NCI-H1930 (cell line): ENCODE measurements around the gene GNB2.
"Not testable (repeated sequence)": the region's sequence is repeated elsewhere in the genome, so short reads cannot be mapped to it uniquely, and the experiment has no call there.

Experiments
- DNase-seq, 2 experiments: peaks; one replicate each; lab custom pipeline; 2025; lab: John Stamatoyannopoulos, UW

GNB2 gene

DNA sequence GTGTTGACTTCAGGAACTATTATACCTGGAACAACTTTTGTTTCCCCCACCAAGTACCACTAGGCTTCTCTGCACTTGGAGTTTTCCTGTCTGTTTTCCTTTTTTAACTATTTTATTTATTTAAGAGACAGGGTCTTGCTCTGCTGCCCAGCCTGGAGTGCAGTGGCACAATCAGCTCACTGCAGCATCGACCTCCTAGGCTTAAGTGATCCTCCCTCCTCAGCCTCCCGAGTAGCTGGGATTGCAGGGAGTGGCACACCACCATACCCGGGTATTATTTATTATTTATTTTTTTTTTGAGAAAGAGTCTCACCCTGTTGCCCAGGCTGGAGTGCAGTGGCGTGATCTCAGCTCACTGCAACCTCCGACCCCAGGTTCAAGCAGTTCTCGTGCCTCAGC is 22.6 kb downstream of the GNB2 start:
- no peak for DNase-seq

DNA sequence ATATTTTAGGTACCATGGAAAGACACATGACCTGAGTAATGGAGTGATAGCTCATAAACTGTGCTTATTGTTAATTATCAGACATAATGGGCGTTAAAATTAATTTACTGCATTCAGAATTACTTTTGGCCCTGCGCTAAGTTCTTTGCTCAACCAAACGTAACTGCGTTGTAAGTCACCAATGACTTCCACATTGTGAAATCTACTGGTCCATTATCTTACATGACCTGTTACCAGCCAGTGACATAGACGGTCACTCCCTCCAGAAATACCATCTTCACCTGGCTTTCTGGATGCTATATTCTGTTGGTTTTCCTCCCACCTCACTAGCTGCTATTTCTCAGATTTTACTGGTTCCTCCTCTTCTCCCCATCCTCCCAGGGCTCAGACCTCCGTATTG is 25.5 kb downstream of the GNB2 start:
- no peak for DNase-seq

DNA sequence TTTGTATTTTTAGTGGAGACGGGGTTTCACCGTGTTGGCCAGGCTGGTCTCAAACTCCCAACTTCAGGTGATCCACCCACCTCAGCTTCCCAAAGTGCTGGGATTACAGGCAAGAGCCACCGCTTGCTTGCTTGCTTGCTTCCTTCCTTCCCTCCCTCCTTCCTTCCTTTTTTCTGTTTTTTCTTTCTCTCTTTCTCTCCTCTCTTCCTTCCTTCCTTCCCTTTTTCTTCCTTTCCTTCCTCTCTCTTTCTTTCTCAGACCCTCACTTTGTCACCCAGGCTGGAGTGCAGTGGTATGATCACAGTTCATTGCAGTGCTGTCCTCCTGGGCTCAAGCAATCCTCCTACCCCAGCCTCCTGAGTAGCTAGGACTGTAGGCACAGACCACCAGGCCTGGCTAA is 27.5 kb downstream of the GNB2 start:
- not testable (repeated sequence) for DNase-seq

DNA sequence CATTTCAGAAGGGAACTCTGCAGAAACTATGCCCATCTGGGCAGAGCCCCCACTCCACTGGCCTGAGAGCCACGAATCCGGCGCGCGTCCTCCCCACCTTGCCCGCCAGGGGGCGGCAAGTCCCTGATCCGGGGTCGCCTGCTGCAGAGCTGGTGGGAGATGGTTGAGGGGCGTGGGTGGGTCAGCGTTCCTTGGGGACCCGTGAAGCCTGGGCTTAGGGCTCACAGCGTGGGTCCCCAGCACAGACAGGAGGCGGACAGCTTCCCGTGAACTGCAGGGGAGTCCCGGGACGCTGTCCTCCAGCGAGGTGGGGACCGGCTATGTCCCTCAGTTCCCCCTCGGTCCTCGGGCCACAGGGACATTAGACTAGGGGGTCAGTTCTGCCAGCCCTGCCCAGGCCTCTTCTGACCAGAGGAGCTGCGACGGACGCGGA is 31.8 kb downstream of the GNB2 start:
- DNase-seq = peak; percentile 70 to 79

DNA sequence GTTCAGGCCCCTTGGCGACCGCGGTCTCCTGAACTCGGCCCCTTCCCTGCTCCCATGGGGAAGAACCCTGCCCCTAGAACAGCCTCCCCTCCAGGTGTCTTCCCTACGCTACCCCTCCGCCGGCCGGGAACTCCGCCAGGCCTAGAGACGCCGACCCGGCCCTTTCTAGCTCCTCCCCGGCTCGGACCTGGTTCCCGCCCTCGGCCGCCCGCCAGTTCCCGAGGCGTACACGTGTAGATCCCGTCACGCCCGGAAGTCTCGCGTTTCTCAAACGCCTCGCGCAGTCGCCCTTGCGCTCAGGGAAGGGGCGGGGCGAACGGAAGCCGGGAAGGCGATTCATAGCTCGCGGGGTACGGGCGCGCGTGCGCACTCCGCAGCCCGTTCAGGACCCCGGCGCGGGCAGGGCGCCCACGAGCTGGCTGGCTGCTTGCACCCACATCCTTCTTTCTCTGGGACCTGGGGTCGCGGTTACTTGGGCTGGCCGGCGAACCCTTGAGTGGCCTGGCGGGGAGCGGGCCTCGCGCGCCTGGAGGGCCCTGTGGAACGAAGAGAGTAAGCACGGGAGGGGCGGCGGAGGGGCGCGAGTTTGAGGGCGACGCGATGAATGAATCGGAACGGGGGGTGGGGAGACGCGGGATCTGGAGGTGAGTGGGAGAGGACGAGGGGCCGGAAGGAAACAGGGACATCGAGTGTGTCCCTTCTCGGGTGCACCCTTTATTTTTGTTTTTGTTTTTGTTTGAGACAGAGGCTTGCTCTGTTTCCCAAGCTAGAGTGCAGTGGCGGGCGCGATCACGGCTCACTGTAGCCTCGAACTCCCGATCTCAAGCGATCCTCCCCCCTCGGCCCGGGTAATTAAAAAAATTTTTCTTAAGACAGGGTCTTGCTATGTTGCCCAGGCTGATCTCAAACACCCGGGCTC is 32.5 kb downstream of the GNB2 start, which contains the start of gene POP7:
Gene POP7, plus strand, starts transcription at position 369 of the 919 bp plus-strand sequence. CDS start 710 bp downstream, outside the sequence.
- peak; percentile 99 to 100 for DNase-seq

DNA sequence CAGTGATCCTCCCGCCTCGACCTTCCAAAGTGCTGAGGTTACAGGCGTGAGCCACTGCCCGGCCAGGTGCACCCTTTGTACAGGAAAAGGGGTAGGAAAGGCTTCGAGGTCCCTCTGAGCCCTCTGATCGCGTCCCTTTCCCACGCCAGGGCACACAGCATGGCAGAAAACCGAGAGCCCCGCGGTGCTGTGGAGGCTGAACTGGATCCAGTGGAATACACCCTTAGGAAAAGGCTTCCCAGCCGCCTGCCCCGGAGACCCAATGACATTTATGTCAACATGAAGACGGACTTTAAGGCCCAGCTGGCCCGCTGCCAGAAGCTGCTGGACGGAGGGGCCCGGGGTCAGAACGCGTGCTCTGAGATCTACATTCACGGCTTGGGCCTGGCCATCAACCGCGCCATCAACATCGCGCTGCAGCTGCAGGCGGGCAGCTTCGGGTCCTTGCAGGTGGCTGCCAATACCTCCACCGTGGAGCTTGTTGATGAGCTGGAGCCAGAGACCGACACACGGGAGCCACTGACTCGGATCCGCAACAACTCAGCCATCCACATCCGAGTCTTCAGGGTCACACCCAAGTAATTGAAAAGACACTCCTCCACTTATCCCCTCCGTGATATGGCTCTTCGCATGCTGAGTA is 33.3 kb downstream of the GNB2 start:
- no peak for DNase-seq

DNA sequence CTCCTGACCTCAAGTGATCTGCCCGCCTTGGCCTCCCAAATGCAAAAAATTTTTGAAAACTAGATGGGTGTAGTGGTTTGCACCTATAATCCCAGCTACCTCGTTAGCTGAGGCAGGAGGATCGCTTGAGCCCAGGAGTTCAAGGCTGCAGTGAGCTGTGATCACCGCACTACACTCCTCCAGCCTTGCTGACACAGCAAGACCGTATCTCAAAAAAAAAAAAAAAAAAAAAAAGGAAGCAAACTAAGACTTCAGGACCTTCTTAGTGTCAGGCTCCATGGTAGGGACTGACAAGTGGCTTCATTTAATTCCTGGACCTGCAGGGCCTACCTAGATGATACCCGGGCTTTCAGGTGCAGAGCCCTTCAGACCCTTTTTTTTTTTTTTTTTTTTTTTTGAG is 34.9 kb downstream of the GNB2 start:
- no peak for DNase-seq

DNA sequence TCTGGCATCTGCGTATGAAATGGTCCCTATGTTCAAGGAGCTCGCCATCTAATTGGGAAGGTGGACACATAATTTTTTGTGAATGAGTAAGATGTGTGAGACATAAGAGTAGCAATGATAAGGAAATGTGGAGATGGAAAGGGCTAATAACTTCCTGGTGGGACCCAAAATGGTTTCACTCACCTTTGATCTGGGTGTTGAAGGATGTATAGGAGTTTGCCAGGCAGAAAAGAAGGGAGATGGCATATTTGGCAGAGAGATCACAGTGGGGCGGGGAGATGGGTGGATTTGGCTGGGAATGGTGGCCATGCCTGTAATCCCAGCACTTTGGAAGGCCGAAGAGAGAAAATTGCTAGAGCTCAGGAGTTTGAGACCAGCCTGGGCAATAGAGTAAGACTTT is 36.9 kb downstream of the GNB2 start:
- no peak for DNase-seq

DNA sequence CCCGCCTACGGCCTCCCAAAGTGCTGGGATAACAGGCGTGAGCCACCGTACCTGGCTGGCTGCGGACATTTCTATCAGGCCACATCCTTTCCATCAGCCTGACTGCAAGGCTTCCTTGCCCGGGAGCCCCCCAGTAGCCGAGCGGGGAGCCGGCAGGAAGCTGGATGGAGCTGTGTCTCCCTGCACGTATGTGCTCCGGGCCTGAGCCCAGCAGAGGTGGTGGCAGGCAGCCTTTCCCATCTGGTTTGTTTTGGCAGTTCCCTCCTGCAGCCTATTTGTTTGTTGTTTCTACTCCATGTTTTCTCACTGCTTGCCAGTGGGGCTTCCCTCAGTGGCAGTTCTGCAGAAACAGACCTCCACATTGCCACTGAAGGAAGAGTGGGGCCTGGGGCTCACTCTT is 37.8 kb downstream of the GNB2 start:
- no peak for DNase-seq

DNA sequence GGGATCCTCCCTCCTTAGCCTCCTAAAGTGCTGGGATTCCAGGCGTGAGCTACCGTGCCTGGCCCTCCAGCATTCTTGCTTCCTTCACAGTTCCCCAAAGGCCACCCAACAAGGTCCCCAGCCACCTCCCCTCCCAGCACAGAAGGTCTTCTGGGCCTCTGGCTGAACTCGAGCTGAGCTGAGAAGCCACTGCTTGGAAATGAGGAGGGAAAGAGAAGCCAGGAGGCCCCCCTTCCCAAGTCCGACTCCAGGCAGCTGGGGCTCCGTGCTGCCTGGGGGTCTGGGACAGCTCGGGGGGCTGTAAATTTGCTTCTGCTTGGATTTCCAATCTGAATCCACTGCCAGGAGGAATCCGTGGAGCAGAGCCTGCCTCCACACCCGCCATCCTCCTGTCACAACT is 41.2 kb downstream of the GNB2 start:
- DNase-seq = no peak

DNA sequence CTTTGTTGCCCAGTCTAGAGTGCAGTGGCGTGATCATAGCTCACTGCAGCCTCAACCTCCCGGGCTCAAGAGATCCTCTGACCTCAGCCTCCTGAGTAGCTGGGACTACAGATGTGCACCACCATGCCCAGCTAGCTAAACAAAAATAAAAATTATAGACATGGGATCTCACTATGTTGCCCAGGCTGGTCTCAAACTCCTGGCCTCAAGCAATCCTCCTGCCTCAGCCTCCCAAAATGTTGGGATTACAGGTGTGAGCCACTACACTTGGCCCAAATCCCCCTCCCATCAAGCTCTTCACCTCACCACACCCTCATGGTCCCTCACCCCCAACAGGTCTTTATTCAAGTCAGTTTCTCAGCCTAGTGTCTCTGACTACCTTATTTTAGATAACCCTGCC is 43.5 kb downstream of the GNB2 start:
- not testable (repeated sequence) for DNase-seq

DNA sequence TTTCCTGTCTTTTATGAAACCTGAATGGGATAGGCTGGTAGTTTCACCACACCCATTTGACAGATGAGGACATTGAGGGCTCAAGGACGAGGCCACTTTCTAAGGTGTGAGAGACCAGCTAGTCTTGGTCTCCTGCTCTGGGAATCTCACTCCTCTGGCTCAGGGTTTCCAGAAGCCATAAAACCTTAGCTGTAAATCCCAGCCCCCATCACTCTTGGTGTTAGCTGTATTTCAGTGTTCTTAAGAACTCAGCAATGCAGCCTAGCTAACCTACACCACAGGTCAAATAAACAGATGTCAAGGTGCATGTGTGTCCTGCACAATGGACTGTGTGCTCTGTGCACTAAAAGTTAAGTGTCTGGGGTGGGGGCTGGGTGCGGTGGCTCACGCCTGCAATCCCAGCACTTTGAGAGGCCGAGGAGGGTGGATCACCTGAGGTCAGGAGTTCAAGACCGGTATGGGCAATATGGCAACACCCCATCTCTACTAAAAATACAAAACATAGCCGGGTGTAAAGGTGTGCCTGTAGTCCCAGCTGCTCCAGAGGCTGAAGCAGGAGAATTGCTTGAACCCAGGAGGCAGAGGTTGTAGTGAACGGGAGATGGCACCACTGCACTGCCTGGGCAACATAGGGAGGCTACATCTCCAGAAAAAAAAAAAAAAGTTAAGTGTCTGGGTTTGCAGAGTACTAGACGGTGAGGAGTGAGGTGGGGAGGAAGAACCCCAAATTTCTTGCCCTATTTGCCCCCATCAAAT is 46.2 kb downstream of the GNB2 start:
- DNase-seq = no peak

DNA sequence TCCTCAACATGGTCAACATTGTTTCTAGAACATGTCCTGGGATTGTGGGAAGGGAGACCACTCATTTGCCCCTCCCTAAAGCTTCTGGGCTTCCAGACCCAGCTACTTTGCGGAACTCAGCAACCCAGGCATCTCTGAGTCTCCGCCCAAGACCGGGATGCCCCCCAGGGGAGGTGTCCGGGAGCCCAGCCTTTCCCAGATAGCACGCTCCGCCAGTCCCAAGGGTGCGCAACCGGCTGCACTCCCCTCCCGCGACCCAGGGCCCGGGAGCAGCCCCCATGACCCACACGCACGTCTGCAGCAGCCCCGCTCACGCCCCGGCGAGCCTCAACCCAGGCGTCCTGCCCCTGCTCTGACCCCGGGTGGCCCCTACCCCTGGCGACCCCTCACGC is 46.7 kb downstream of the GNB2 start, which contains the start of gene EPO:
Gene EPO, plus strand, starts transcription at position 190 of the 392 bp plus-strand sequence. CDS start 513 bp downstream, outside the sequence.
- DNase-seq = no peak

DNA sequence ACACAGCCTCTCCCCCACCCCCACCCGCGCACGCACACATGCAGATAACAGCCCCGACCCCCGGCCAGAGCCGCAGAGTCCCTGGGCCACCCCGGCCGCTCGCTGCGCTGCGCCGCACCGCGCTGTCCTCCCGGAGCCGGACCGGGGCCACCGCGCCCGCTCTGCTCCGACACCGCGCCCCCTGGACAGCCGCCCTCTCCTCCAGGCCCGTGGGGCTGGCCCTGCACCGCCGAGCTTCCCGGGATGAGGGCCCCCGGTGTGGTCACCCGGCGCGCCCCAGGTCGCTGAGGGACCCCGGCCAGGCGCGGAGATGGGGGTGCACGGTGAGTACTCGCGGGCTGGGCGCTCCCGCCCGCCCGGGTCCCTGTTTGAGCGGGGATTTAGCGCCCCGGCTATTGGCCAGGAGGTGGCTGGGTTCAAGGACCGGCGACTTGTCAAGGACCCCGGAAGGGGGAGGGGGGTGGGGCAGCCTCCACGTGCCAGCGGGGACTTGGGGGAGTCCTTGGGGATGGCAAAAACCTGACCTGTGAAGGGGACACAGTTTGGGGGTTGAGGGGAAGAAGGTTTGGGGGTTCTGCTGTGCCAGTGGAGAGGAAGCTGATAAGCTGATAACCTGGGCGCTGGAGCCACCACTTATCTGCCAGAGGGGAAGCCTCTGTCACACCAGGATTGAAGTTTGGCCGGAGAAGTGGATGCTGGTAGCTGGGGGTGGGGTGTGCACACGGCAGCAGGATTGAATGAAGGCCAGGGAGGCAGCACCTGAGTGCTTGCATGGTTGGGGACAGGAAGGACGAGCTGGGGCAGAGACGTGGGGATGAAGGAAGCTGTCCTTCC is 47.3 kb downstream of the GNB2 start:
- DNase-seq = no peak

DNA sequence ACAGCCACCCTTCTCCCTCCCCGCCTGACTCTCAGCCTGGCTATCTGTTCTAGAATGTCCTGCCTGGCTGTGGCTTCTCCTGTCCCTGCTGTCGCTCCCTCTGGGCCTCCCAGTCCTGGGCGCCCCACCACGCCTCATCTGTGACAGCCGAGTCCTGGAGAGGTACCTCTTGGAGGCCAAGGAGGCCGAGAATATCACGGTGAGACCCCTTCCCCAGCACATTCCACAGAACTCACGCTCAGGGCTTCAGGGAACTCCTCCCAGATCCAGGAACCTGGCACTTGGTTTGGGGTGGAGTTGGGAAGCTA is 47.9 kb downstream of the GNB2 start:
- no peak for DNase-seq

DNA sequence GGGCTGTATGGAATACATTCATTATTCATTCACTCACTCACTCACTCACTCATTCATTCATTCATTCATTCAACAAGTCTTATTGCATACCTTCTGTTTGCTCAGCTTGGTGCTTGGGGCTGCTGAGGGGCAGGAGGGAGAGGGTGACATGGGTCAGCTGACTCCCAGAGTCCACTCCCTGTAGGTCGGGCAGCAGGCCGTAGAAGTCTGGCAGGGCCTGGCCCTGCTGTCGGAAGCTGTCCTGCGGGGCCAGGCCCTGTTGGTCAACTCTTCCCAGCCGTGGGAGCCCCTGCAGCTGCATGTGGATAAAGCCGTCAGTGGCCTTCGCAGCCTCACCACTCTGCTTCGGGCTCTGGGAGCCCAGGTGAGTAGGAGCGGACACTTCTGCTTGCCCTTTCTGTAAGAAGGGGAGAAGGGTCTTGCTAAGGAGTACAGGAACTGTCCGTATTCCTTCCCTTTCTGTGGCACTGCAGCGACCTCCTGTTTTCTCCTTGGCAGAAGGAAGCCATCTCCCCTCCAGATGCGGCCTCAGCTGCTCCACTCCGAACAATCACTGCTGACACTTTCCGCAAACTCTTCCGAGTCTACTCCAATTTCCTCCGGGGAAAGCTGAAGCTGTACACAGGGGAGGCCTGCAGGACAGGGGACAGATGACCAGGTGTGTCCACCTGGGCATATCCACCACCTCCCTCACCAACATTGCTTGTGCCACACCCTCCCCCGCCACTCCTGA is 49.1 kb downstream of the GNB2 start:
- DNase-seq = no peak

DNA sequence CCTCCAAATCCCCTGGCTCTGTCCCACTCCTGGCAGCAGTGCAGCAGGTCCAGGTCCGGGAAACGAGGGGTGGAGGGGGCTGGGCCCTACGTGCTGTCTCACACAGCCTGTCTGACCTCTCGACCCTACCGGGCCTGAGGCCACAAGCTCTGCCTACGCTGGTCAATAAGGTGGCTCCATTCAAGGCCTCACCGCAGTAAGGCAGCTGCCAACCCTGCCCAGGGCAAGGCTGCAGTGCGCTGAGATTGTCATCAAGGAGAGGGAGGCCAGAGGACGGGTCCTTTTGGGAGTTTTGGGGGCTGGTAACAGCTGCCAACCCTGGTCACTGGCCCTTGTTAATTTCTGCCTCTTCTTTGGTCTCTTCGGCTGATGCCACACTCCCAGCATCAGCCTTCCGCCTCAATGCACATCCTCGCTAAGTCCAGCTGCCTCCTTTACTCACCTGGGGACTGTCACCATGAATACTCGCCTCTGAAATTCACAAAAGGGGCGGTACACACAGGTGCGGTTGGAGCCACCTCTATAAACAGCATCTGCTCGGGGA is 50.3 kb downstream of the GNB2 start:
- DNase-seq = no peak

DNA sequence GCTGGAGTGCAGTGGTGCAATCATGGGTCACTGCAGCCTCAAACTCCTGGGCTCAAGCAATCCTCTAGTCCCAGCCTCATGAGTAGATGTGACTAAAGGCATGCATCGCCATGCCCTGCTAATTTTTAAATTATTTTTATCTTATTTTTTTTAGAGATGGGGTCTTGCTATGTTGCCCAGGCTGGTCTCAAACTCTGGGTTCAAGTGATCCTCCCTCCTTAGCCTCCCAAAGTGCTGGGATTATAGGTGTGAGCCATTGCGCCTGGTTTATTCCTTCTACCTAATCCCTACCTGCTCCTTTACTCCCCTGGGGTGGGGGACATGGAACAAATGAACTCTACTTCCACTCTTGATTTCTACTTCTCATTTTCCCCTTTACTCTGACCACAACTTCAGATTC is 50.8 kb downstream of the GNB2 start:
- not testable (repeated sequence) for DNase-seq

DNA sequence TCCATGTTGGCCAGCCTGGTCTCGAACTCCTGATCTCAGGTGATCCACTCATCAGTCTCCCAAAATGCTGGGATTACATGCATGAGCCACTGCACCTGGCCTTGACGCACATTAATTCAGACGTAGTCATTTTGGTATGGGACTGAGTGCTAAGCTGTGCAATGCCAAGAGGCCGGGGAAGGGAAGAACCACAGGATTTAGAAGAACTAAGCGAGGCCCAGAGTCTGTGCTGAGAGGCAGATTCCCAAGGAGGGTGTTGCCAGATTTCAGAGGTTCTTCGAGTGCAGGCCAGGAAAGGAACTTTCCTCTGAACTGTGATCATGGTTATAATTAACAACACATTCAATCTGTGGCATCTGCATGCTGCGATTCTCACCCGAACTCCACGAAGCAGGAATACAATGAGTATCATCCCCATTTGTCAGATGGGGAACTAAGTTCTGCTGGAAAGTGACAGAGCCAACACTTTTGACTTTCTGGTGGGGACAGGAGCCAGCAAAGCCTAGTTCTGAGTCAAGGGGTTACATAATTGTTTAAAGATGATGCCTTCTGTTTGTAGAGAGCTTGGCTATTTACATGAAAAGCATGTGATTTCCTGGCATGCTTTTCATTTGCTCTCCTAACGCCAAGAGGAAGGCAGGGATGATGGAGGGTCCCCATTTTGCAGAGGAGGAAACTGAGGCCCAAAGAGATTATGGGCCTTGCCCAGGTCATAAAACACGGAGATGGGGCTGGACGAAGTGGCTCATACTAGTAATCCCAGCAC is 53.6 kb downstream of the GNB2 start:
- DNase-seq = no peak

DNA sequence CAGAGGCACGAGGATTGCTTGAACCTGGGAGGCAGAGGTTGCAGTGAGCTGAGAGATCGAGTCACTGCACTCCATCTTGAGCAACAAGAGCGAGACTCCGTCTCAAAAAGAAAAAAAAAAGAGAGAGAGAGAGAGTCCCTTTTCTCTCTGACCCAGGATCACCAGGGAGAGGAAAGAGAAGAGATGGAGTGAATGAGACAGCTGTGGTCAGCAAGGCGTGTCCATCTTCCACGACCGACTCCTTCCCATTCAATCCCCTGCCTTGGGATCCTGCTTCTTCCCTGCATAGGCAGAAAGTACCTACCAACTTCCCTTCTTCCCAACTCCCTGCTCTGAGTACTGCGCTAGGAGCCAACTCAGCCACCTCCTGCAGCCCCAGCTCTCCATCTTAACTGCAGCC is 54.7 kb downstream of the GNB2 start:
- DNase-seq = no peak
